ENCODE measurements around the gene TMIGD1.
"Not testable (repeated sequence)": the region's sequence is repeated elsewhere in the genome, so short reads cannot be mapped to it uniquely, and the experiment has no call there.

TMIGD1 gene

DNA sequence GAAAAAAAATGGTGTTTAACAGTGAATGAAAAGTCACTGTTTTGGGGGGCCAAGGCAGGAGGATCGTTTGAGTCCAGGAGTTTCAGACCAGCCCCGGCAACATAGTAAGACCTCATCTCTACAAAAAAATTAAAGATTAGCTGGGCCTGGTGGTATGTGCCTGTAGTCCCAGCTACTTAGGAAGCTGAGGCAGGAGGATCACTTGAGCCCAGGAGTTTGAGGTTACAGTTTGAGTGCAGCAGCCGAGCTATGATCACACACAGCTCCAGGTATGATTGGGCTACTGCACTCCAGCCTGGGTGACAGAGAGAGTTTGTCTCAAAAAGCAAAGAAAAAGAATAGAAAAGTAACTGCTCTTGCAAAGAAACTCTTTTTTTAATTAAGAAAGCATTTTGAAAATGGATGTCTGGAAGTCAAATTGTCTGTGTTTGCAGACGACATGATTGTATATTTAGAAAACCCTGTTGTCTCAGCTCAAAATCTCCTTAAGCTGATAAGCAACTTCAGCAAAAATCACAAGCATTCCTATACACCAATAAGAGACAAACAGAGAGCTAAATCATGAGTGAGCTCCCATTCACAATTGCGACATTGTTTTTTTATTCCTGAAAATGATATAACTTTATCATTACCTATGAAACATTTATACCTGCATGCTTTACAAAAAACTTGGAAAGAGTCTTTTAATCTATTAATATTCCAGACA lies 24.4 kb upstream of the TMIGD1 start:
- no peak for DNase-seq (ENCODE audit: low read depth)

DNA sequence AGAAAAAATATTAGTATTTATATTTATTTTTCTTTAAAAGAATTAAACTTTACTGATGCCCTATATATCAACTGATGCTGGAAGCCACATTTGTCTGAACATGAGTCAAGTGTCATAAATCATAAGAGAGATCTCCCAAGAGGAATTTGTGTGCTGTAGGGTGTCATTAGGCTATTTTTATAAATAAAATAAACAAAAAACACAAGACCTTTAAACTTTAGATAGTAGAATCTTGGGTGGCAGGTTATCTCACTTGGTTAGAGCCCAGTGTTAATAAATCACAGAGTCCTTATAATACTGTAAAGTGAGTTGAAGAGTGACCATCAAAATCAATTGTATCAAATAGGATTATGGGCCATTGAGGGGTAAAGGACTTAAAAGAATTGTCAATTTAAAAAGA lies 23.6 kb upstream of the TMIGD1 start:
- DNase-seq (ENCODE audit: low read depth), result no peak

DNA sequence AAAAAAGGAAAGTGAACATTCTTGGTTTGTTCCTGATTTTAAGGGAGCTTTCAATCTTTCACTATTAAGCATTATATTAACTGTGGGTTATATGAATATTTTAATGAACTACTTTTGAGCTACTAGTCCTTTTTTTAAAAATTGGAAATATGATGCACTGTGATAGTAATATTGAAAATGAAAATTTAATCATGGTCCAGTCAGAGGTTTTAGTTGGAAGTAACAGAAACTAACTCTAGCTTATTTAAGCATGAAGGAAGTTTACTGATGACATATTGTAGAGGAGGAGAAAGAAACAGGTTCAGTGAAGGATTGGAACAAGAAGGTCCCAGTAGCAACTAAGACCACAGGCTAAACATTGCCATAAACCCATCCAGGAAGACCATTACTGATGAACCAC lies 20.8 kb upstream of the TMIGD1 start:
- DNase-seq (ENCODE audit: low read depth), result no peak

DNA sequence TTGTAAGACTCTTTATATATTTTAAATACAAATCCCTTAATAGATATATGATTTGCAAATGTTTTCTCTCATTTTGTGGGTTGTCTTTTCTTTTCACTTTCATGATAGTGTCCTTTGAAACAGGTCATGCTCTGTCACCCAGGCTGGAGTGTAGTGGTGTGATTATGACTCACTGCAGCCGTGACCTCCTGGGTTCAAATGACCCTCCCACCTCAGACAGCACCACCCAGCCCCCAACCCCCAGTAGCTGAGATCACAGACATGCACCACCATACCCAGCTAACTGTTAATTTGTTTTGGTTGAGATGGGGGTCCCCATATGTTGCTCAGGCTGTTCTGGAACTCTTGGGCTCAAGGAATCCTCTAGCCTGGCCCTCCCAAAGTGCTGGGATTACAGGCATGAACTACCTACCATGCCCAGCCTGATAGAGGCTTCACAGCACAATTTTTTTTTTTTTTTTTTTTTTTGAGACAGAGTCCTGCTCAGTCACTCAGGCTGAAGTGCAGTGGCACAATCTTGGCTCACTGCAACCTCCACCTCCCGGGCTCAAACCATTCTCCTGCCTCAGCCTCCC lies 18.5 kb upstream of the TMIGD1 start:
- DNase-seq (ENCODE audit: low read depth), result no peak

DNA sequence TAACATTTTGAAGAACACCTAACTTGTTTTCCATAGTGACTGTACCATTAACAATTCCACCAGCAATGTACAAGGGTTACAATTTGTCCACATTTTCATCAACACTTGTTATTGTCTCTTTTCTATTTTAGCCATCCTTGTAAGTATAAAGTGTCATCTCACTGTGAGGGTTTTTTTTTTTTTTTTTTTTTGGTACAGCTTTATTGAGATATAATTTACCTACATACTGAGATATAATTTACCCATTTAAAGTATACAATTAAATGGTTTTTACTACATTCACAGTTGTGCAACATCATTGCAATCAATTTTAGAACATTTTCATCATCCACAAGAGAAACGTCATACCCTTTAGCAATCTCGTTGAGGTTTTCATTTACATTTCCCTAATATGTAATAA lies 17.9 kb upstream of the TMIGD1 start:
- no peak for DNase-seq (ENCODE audit: low read depth)

DNA sequence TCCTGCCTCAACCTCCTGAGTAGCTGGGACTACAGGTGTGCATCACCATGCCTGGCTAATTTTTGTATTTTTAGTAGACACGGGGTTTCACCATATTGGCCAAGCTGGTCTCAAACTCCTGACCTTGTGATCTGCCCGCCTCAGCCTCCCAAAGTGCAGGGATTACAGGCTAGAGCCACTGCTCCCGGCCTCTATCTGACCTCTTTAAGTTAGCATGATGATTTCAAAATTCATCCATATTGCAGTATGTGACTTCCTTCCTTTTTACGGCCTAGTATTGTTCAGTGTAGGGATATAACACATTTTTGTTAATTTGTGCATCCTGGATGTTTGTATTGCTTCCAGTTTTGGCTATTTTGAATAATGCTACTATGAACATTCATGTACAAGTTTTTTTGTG lies 17.4 kb upstream of the TMIGD1 start:
- not testable (repeated sequence) for DNase-seq (ENCODE audit: low read depth)

DNA sequence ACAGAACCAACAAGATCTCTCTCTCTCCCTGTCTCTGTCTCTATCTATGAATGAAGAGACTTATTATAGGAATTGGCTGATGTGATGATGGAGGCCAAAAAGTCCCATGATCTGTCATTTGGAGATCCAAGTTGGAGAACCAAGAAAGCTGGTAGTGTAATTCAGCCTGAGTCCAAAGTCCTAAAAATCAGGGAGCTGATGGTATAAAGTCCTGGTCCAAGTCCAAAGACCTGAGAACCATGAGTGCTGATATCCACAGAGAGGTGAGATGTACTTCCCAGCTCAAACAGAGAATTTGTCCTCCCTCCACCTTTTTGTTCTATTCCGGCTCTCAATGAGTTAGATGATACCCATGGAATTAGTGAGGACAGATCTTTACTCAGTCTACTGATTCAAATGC lies 15.4 kb upstream of the TMIGD1 start:
- no peak for DNase-seq (ENCODE audit: low read depth)

DNA sequence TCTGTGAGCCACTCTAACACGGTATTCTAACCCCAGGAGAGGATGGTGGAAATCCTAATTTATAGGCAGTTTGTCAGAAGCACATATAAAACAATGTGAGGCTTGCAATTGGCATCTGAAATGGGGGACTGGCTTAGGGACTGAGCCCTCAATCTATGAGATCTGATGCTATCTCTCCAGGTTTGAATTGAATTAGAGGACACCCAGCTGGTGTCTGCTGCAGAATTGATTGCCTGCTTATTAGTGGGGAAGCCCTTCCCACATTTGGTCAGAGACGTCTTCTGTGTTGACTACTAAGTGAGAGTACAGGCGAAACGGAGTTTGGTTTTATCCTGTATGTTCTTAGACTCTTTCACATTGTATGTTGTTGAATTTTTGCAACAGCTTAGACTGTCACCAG lies 13.6 kb upstream of the TMIGD1 start:
- DNase-seq (ENCODE audit: low read depth), result no peak

DNA sequence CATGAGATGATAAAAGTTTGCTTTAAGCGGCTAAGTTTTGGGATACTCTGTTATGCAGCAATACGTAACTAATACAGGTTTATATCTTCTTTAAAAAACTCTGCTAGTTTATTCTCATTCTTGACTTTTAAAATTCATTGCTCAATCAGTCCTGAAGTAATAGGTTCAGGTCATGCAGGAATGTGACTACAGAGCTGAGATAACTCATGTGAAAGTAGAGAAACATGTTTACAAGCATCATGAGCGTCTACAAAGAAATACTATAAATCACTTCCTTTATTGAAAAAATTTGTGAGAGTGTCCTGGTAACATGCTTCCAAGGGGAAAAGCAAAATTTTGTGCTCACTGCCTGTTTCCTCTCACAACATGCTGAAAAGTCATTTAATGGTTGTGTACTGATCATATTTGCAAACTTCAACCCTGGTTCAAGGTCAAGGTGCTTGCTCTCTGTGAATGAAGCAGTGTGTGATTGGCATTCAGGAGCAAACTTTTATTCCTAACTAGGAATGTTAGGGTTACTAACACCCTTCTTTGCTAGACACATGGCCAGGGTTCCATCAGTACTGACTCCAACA lies 12.5 kb upstream of the TMIGD1 start:
- DNase-seq (ENCODE audit: low read depth), result no peak

DNA sequence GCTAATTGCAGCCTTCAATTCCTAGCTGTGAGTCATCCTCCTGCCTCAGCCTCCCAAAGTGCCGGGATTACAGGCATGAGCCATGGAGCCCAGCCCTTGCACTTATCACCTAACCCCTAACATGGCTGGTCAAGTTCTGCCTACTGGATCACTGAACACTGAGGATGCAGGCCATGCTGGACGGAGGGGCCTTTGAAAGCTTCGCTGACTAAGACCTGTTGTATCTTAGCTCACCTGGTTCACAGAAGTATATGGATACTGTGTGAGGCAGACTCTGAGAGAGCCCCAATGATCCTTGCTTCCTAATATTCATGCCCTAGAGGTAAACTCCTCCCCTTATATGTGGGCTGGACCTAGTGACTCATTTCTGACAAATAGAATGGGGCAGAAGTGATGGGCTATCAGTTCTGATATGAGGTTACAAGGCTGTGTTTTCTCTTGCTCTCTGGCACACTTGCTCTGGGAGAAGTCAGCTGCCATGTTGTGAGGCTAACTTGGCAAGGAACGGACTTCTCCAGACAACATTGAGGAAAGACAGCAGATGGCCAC lies 11.7 kb upstream of the TMIGD1 start:
- peak; percentile 42 for DNase-seq (ENCODE audit: low read depth)

DNA sequence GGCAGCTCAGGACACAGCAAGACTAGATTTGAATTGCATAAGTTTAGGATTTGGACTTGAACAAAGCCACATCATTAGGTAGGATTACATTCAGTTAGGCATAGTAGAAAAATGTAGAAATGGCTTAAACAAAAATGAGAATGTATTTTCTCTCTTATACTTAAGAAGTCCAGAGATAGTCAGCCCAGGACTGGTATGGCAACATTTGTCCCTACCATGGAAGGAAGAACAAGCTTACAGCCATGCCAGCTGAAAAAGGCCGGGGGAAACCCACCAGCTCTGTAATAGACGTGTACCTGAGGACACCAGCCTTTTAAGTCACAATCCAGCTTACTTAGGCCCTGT lies 11.2 kb upstream of the TMIGD1 start:
- DNase-seq (ENCODE audit: low read depth), result no peak

DNA sequence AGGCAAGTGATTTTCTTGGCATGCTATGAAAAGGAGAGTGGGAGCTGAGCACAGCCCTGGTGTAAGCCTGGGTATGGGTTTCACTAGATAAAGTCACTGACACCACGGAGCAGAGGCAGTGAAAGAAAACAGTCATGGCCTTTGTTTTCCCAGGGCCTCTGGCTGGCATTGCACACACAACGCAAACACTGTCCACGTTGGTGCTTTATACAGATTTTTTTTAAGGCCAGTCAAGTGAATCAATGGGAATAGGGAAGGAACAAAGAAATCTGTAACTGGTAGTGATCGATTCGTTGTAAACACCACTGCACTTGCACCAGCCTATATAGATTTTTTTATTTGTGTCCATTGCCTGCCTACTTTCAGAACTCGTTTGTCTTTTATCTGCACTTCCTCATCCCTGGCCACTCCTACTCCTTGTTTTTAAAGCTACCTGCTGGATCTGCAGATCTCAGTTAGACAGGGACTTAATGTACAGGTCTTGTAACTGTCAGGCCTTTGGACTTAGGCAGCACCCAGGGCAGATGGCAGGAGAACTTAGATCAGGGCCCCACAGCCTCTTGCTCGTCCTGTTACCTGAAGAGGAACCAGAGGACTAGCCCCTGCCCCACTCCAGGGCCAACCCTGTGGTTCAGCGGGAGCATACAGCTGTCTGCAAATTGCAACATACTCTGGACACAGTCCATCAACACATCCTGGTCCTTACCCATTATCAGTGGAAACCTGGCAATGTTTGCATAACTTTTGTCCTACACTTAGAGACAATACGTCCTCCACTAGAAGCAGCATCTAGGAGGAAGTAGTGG lies 10.6 kb upstream of the TMIGD1 start:
- DNase-seq (ENCODE audit: low read depth), result no peak

DNA sequence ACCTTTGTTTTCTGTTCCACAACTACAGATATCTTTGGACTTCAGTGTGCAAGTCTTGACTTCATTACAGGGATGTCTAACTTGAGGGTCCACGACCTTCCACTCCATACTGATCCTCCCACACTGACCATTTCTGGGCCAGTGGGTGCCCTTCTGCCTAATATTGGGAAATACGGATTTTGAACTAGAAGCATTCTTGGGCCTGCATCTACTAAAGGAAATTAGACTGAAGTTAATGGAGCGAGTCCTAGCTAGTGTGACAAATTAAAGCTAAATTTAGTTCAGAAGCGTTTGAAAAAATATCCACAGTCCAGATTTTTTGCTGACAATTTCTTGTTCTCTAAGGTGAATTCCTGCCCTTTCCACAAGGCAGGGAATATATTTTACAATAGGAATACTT lies 9.9 kb upstream of the TMIGD1 start:
- DNase-seq (ENCODE audit: low read depth), result no peak

DNA sequence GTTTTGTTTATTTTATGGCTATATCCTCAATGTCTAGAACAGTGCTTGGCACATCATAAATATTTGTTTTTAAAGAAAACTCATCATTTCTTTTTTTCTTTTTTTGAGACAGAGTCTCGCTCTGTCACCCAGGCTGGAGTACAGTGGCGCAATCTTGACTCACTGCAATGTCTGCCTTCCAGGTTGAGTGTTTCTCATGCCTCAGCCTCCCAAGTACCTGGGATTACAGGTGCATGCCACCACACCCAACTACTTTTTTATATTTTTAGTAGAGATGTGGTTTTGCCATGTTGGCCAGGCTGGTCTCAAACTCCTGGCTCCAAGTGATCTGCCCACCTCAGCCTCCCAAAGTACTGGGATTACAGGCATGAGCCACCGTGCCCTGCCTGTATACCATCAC lies 9.4 kb upstream of the TMIGD1 start:
- not testable (repeated sequence) for DNase-seq (ENCODE audit: low read depth)

DNA sequence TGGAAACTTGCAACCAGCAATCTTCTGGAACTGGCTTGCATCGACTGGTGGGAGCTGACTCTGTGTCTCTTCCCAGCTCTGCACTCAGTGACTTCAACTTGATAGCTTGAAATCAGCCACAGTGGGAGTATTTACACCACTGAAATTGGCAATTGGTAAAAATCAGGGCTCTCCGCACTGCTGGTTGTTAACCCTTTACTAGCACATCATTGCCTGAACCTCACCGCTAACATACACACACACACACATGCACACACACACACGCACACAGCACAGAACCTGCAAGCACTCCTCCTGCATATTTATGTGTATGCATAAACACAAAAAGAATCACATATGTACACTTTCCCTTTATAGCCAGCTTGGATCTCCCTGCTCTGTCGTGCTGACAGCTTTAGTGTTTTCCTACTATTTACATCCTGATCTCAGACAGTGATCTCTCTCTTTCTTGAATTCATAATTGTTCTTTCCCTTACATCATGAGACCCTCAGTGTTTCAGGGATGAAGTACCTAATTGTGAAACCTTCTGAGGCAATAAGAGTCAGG lies 7.9 kb upstream of the TMIGD1 start:
- DNase-seq (ENCODE audit: low read depth), result no peak

DNA sequence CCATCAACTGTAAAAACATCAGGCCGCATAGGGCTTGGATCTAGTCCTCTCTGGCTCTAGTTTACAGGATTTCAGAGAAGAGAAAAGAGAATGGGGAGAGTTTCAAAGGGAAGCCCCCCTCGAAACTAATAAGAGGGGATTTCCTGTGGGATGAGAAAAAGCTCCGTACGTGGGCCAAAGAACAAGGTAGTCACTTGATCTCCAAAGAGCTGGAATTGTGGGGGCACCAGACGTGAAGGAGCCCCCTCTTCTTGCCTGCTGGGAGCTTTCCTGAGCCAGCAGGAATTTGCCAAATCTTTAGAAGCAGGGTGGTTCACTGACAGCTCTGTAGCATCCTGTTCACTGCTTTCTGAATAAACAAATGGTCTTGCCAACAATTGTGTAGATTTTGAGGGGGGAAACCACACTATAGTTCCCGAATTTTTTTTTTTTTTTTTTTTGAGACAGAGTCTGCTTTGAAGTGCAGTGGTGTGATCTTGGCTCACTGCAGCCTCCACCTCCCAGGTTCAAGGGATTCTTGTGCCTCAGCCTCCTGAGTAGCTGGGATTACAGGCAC lies 7.0 kb upstream of the TMIGD1 start:
- DNase-seq (ENCODE audit: low read depth), result no peak

DNA sequence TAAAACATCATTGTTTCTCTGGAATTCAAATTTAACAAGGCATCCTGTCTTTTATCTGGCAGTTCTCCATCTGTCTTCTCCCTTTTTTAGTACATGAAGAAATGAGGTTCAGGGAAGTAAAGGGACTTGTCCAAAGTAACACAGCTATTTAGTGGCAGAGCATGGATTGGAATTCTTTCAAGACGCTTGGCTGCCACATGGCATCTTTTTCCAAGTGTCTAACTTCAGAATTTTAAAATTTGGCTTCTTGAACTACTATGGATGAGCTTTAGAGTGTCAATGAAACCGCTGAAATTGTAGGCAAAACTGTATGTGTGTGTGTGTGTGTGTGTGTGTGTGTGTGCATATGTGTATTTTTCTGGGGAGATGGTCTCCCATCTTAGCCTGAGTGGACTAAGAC lies 5.2 kb upstream of the TMIGD1 start:
- no peak for DNase-seq (ENCODE audit: low read depth)

DNA sequence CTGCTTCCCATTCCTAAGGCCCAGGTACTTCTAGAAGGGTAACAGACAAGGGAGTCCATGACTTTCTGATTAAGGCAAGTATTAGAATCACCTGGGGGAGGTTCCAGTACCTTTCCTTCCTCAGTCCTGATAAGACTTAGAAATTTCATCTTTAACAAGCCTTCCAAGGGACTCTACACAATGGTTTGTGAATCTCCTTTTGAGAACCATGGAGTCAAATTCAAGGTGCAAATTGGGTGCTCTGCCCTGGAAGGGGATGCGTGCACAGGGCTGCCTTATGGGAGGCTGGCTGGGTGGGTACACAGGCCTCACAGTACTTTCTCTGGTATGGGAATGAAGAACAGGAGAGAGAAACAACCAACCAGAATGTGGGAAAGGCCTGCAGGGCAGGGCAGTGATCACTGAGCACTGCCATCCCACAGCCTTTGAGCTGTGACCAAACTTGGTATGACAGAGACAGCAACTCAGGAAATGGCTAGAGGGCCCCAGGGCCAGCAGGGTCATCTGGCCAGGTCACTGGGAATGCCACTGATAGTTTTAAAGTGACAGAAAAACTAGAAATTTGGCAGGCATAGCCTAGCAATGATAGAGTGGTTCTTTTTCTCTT lies 3.6 kb upstream of the TMIGD1 start:
- DNase-seq (ENCODE audit: low read depth), result no peak

DNA sequence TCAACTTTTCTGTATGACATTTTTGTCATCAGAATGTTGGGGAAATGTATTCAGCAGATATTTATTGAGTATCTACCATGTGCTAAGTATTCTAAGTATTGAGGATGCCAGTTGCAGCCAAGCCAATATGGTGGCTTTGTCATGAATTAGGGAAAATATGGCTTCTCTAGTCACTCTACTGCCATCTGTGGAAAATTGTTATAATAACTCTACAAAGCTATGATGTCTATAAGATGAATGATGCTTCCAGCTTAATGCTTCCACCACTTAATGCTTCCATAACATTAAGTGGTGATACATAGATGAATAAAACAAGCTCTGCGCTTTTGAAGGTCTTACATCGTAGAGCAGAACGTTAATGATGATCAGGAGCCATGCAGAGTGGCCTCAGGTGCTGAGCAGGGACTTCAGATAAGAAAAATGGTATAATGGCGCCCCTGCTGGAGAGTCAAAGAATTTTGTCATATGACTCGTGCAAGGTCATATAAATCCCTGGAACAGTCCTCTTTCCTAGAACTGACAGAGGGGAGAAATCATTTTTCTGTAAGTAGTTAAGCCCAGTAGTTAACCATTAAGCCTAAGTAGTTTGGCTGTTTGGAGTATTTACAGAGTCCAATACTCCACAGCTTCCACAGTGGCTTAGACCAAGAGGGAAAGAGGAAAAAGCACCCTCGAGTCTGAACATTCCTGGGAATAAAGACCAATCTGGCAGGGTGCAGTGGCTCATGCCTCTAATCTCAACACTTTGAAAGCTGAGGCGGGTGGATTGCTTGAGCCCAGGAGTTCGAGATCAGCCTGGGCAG lies 2.7 kb upstream of the TMIGD1 start:
- peak; percentile 77 for DNase-seq (ENCODE audit: low read depth)

DNA sequence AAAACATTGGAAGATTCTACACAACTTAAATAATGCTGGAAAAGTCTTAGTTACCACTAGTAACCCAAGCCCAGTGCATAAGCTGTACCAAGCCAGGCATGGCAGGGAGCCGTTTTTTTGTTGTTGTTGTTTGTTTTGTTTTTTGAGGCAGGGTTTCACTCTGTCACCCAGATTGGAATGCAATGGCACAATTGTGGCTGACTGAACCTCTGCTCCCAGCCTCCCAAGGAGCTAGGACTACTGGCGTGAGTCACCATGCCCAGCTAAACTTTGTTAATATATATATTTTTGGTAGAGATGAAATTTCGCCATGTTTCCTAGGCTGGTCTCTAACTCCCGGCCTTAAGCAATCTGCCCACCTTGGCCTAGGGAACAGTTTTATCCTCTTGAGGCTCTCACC lies 564 bp upstream of the TMIGD1 start:
- peak; percentile 52 for DNase-seq (ENCODE audit: low read depth)

DNA sequence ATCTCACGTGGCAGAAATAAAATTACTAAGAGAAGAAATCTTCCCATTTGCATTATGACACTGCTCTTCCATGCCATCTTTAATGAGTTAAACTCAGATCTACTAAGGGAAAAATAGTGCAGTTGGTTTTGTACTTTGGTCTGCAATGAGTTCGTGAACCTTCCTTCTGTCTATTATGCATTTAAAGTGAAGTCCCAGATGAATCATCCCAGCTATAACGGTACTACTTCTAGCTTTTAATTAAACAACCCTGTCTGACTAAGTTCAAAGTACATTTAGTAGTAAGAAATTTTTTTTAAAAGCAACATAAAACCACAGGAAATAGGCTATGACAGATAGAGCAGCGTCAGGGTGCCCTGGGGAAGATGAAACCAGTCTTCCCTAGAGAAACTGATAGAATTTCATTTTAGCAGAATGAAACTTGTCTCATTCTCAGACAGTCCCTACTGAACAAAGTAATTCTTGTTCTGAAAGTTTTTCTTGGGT lies 1.8 kb downstream of the TMIGD1 start:
- peak; percentile 92 for DNase-seq (ENCODE audit: low read depth)
